ENCODE data around the gene PALM3.

DNA sequence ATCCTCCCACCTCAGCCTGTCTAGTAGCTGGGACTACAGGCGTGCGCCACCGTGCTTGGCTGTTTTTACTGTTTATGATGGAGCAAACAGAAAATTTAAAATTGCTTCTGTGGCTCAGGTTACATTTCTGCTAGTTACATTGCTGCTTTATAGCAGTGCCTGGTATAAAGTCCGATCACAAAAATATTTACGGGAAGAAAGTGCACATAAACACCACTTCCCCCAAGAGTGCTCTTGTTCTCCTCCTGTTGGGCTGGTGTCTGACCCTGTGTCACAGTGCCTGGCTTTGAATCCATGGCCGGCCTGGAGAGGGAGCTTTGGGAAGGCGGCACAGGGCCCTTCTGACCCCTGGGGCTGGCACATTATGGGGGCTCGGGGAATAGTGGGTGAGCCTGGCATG lies 43.8 kb upstream of the PALM3 start:
- TF ChIP-seq EZH2 (IDR thresholded peaks at IDR 0.05) = no peak
- TF ChIP-seq POLR2AphosphoS5 (IDR thresholded peaks at IDR 0.05; ENCODE audit: borderline replicate concordance, low read depth, low read length) = no peak
